HCT116 (cell line): ENCODE measurements around the gene RHEBL1. TPM values are rescaled to one million over a fixed set of nuclear protein-coding genes. Genes with fewer than 3 reads are reported as not detected.

Source experiments
- ATAC-seq: fragments of 200-7000 bp; cut with Tn5 transposase; 2 replicates; pipeline ENCODE4 v1.9.1; 2020; ENCODE audit warnings: mild to moderate bottlenecking, moderate library complexity
- BruUV-seq: library from RNA; stranded (reverse); fragments of 400-500 nt; replicated peaks from 2 replicates; lab custom pipeline; 2021; lab: Mats Ljungman, UMichigan
- CTCF ChIA-PET: fragments of 300-600 bp; sonication (Branson Sonifier 250); formaldehyde crosslinking; loops from one replicate; lab custom pipeline; 2021; ENCODE audit warnings: antibody characterized with exemption; lab: Charles Lee
- POLR2A ChIA-PET: fragments of 300-600, 350-600 bp; sonication (Branson Sonifier 250); formaldehyde crosslinking; loops from one replicate; lab custom pipeline; 2021; ENCODE audit warnings: antibody characterized with exemption; lab: Charles Lee
- RAD21 ChIA-PET, 2 experiments: fragments of 300-600 bp; sonication (Branson Sonifier 250); formaldehyde crosslinking; loops; one replicate each; lab custom pipeline; 2023; ENCODE audit warnings: low total read pairs in 2 of 2; ENCODE audit not compliant: uncharacterized antibody in 2 of 2, unreplicated experiment in 2 of 2, low non-redundant PET in 1 of 2; lab: Charles Lee
- DNase-seq: peaks from one replicate; pipeline ENCODE4 v3.0.0-alpha.2; 2010; ENCODE audit warnings: low read depth, low spot score
- H2AFZ ChIP-seq: fragments of 200-600 bp; shearing (Covaris generic), sonication (generic); 2 replicates; pipeline ENCODE4 v1.6.1; 2017; ENCODE audit warnings: low read depth, mixed run types, mixed read lengths, antibody characterized with exemption, low read length; ENCODE audit not compliant: poor library complexity, severe bottlenecking
- H3K27ac ChIP-seq: 2 replicates; pipeline ENCODE4 v1.5.1; 2012; ENCODE audit warnings: low read depth, low read length
- H3K27me3 ChIP-seq: fragments of 200-600 bp; sonication (generic); 2 replicates; pipeline ENCODE4 v1.6.1; 2016; ENCODE audit warnings: mixed run types, low read length, mixed read lengths; ENCODE audit not compliant: insufficient read depth
- H3K36me3 ChIP-seq, 2 experiments: fragments of 200-500 bp in 1 of 2; fragments of 200-600 bp in 1 of 2; sonication (Bioruptor generic) in 1 of 2; sonication (generic) in 1 of 2; 2 replicates each; pipeline versions ENCODE4 v1.5.1 to v1.6.1; 2014 to 2016; ENCODE audit warnings: low read length in 2 of 2, inconsistent platforms in 1 of 2, mixed read lengths in 1 of 2, mixed run types in 1 of 2; ENCODE audit not compliant: insufficient read depth in 2 of 2, control insufficient read depth in 1 of 2
- H3K4me1 ChIP-seq, 2 experiments: fragments of 200-600 bp in 1 of 2; sonication (generic) in 1 of 2; 2 replicates each; pipeline versions ENCODE4 v1.5.1 to v1.6.1; 2012 to 2017; ENCODE audit warnings: low read length in 2 of 2, inconsistent platforms in 1 of 2, mild to moderate bottlenecking in 1 of 2, mixed read lengths in 1 of 2, mixed run types in 1 of 2, moderate library complexity in 1 of 2; ENCODE audit not compliant: insufficient read depth in 2 of 2, control insufficient read depth in 1 of 2
- H3K4me2 ChIP-seq: fragments of 200-600 bp; sonication (generic); 2 replicates; pipeline ENCODE4 v1.6.1; 2017; ENCODE audit warnings: mixed run types, low read length, mixed read lengths
- H3K4me3 ChIP-seq, 2 experiments: fragments of 200-600 bp in 1 of 2; sonication (generic) in 1 of 2; replicated peaks in 1 of 2; 2 replicates each; pipeline ENCODE4 v1.5.1; 2011 to 2016; ENCODE audit warnings: low read length in 2 of 2, control low read depth in 1 of 2, low read depth in 1 of 2, mild to moderate bottlenecking in 1 of 2, mixed read lengths in 1 of 2, mixed run types in 1 of 2
- H3K79me2 ChIP-seq: fragments of 200-600 bp; sonication (generic); 2 replicates; pipeline ENCODE4 v1.6.1; 2017; ENCODE audit warnings: mild to moderate bottlenecking, mixed run types, low read length, moderate library complexity, mixed read lengths; ENCODE audit not compliant: insufficient read depth
- H3K9ac ChIP-seq: fragments of 200-600 bp; sonication (generic); 2 replicates; pipeline ENCODE4 v1.6.1; 2016; ENCODE audit warnings: low read length, mixed read lengths
- H3K9me2 ChIP-seq: fragments of 200-600 bp; sonication (generic), shearing (Covaris generic); 2 replicates; pipeline ENCODE4 v1.6.1; 2017; ENCODE audit warnings: mixed run types, mild to moderate bottlenecking, moderate library complexity; ENCODE audit not compliant: insufficient read depth
- H3K9me3 ChIP-seq, 2 experiments: fragments of 200-500 bp in 1 of 2; fragments of 200-600 bp in 1 of 2; sonication (Bioruptor generic) in 1 of 2; sonication (generic) in 1 of 2; 2 replicates each; pipeline ENCODE4 v1.6.1; 2014 to 2017; ENCODE audit warnings: low read length in 2 of 2, mixed read lengths in 2 of 2, inconsistent platforms in 1 of 2, low read depth in 1 of 2, mild to moderate bottlenecking in 1 of 2, mixed run types in 1 of 2, moderate library complexity in 1 of 2; ENCODE audit not compliant: control insufficient read depth in 1 of 2, insufficient read depth in 1 of 2
- H4K20me1 ChIP-seq: fragments of 200-600 bp; sonication (generic), shearing (Covaris generic); 2 replicates; pipeline ENCODE4 v1.6.1; 2017; ENCODE audit warnings: mixed run types, mild to moderate bottlenecking, moderate library complexity; ENCODE audit not compliant: insufficient read depth
- EZH2 ChIP-seq: fragments of 200-600 bp; sonication (generic); IDR thresholded peaks from 2 replicates; pipeline ENCODE4 v1.6.1; 2017; ENCODE audit warnings: antibody characterized with exemption, mixed run types
- FOSL1 ChIP-seq: IDR thresholded peaks from 2 replicates; pipeline ENCODE4 v1.6.1; 2012; ENCODE audit warnings: low read depth
- JUND ChIP-seq: IDR thresholded peaks from 2 replicates; pipeline ENCODE4 v1.6.1; 2012
- POLR2A ChIP-seq: IDR thresholded peaks from 2 replicates; pipeline ENCODE4 v1.7.0; 2011; ENCODE audit warnings: borderline replicate concordance; ENCODE audit not compliant: insufficient read depth, insufficient read length; ENCODE audit errors: extremely low read depth
- POLR2AphosphoS5 ChIP-seq: IDR thresholded peaks from 2 replicates; pipeline ENCODE4 v1.6.1; 2011; ENCODE audit warnings: mild to moderate bottlenecking, low read depth, low read length, moderate library complexity
- SP1 ChIP-seq: IDR thresholded peaks from 2 replicates; pipeline ENCODE4 v1.6.1; 2012; ENCODE audit warnings: low read depth
- SRF ChIP-seq: IDR thresholded peaks from 2 replicates; pipeline ENCODE4 v1.6.1; 2012; ENCODE audit warnings: low read depth
- TCF7L2 ChIP-seq: IDR thresholded peaks from 2 replicates; pipeline ENCODE4 v1.7.0; 2011; ENCODE audit warnings: borderline replicate concordance, inconsistent platforms; ENCODE audit not compliant: insufficient read depth, insufficient read length; ENCODE audit errors: extremely low read depth
- YY1 ChIP-seq: IDR thresholded peaks from 2 replicates; pipeline ENCODE4 v1.6.1; 2011; ENCODE audit warnings: low read length, low read depth, moderate library complexity, mild to moderate bottlenecking; ENCODE audit not compliant: insufficient replicate concordance; ENCODE audit errors: extremely low read depth
- ZNF274 ChIP-seq: fragments of 200-500 bp; sonication (Bioruptor generic); IDR thresholded peaks from 2 replicates; pipeline ENCODE4 v1.6.1; 2014; ENCODE audit warnings: mild to moderate bottlenecking, low read depth, low read length, inconsistent platforms
- intact Hi-C: fragments of 100-400 bp; cut with micrococcal nuclease; formaldehyde crosslinking; loops from 2 replicates; pipeline ENCODE4 v1.10.0; 2022
- total RNA-seq: library from RNA; stranded (reverse); gene quantifications from one replicate; pipeline ENCODE4 v1.2.1, GENCODE V29; 2021; ENCODE audit not compliant: unreplicated experiment
- TF ChIP-seq, protein P1 (sequence below): IDR thresholded peaks from 2 replicates; pipeline ENCODE4 v1.6.1; 2011; ENCODE audit warnings: mild to moderate bottlenecking, low read length, moderate library complexity; ENCODE audit not compliant: insufficient replicate concordance; ENCODE audit errors: extremely low read depth
- TF ChIP-seq, protein P2 (sequence below), 3 experiments: fragments of 200-600 bp in 1 of 3; sonication (generic) in 1 of 3; IDR thresholded peaks in 2 of 3; conservative IDR thresholded peaks in 1 of 3; 2 replicates each; pipeline ENCODE4 v1.5.1; 2012 to 2017; ENCODE audit warnings: low read depth in 2 of 3, low read length in 2 of 3, antibody characterized with exemption in 1 of 3, borderline replicate concordance in 1 of 3, control low read depth in 1 of 3, mild to moderate bottlenecking in 1 of 3, mixed read lengths in 1 of 3, mixed run types in 1 of 3, moderate library complexity in 1 of 3; ENCODE audit not compliant: insufficient read depth in 1 of 3
- TF ChIP-seq, protein P3 (sequence below): IDR thresholded peaks from 2 replicates; pipeline ENCODE4 v1.6.1; 2012; ENCODE audit warnings: low read depth
- TF ChIP-seq, protein P4 (sequence below): IDR thresholded peaks from 2 replicates; pipeline ENCODE4 v1.6.1; 2012

RHEBL1 gene
- total RNA-seq, 1 experiment from 2014 or later: 2.8 TPM

DNA sequence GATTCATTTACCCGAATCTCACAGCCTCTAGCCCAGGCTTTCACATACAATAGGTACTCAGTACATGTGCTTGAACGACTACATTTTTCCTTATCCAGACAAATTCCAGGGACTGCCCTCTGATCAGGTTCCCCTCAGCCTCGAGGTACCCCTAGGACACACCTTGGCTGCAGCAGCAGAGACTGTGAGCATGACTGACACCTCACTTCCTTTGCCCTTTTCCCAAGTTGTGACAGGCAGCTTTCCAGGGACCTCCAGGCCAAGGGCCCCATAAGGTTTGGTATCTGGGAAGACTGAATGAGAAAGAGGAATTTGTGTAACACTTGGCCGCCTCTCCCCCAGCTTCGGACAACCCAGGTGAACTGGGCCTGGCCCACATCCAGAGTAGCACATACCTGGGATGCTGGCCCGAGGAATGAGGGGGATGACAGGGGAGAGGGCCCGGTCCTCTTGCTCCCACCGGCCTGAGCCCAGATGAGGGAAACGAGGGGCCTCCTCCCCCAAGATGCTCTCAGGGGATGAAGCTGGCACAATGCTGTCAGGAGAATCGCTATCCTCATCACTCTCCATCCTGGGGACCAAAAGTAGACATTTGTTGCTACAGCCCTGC, 41.0 kb downstream of the RHEBL1 start (continued):
- TF ChIP-seq, protein P1, sequence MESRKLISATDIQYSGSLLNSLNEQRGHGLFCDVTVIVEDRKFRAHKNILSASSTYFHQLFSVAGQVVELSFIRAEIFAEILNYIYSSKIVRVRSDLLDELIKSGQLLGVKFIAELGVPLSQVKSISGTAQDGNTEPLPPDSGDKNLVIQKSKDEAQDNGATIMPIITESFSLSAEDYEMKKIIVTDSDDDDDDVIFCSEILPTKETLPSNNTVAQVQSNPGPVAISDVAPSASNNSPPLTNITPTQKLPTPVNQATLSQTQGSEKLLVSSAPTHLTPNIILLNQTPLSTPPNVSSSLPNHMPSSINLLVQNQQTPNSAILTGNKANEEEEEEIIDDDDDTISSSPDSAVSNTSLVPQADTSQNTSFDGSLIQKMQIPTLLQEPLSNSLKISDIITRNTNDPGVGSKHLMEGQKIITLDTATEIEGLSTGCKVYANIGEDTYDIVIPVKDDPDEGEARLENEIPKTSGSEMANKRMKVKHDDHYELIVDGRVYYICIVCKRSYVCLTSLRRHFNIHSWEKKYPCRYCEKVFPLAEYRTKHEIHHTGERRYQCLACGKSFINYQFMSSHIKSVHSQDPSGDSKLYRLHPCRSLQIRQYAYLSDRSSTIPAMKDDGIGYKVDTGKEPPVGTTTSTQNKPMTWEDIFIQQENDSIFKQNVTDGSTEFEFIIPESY: no peak

DNA sequence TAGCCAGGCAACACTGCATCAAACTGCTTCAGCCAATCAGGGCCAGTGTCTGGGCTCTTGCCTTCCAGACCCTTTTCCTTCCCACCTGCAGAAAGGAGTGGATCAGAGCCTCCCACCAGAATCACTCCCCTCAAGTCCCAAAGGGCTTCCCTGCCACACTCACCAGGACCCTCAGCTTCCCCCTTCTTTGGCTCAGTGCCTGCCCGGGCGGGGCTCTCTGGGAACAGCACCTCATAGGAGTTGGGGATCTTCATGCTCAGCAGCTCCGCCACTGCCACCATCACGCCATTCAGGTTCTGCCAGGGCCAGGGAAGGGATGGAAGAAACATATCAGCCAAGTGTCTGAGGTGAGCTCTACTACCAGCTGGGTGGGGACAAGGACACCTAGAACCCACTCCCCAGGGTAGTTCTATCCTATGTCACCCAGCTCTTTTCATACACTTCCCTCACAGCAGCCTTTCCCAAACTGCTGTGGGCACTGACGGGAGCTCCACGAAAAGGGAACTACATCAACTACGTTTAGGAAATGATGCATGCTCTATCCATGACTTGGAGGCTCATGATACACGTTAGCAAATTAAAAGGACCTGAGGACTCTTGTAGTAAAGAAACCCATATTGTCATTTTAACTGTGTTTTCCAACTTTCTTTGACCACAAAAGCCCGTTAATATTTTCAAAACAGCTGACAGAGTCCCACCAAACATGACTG, 41.8 kb downstream of the RHEBL1 start:
- POLR2A ChIA-PET: no interaction called here
- Histone ChIP-seq H4K20me1 (no peaks in the 10 kb centered on the region), H3K36me3 (peaks cover 40 to 64% of the 10 kb centered on the region in 2 experiments)
- TF ChIP-seq YY1: no peak
- TF ChIP-seq POLR2A: no peak
- no peak for TF ChIP-seq EZH2
- no peak for TF ChIP-seq FOSL1
- no peak for TF ChIP-seq JUND
- TF ChIP-seq, protein P2, sequence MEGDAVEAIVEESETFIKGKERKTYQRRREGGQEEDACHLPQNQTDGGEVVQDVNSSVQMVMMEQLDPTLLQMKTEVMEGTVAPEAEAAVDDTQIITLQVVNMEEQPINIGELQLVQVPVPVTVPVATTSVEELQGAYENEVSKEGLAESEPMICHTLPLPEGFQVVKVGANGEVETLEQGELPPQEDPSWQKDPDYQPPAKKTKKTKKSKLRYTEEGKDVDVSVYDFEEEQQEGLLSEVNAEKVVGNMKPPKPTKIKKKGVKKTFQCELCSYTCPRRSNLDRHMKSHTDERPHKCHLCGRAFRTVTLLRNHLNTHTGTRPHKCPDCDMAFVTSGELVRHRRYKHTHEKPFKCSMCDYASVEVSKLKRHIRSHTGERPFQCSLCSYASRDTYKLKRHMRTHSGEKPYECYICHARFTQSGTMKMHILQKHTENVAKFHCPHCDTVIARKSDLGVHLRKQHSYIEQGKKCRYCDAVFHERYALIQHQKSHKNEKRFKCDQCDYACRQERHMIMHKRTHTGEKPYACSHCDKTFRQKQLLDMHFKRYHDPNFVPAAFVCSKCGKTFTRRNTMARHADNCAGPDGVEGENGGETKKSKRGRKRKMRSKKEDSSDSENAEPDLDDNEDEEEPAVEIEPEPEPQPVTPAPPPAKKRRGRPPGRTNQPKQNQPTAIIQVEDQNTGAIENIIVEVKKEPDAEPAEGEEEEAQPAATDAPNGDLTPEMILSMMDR (IDR thresholded peaks at IDR 0.05 in 2 of 3, conservative IDR thresholded peaks at IDR 0.05 in 1 of 3; ENCODE audit: borderline replicate concordance in 1 of 3, insufficient read depth in 1 of 3, low read depth in 2 of 3, low read length in 2 of 3): no peak
- no peak for TF ChIP-seq TCF7L2
- TF ChIP-seq ZNF274: no peak
- TF ChIP-seq, protein P3, sequence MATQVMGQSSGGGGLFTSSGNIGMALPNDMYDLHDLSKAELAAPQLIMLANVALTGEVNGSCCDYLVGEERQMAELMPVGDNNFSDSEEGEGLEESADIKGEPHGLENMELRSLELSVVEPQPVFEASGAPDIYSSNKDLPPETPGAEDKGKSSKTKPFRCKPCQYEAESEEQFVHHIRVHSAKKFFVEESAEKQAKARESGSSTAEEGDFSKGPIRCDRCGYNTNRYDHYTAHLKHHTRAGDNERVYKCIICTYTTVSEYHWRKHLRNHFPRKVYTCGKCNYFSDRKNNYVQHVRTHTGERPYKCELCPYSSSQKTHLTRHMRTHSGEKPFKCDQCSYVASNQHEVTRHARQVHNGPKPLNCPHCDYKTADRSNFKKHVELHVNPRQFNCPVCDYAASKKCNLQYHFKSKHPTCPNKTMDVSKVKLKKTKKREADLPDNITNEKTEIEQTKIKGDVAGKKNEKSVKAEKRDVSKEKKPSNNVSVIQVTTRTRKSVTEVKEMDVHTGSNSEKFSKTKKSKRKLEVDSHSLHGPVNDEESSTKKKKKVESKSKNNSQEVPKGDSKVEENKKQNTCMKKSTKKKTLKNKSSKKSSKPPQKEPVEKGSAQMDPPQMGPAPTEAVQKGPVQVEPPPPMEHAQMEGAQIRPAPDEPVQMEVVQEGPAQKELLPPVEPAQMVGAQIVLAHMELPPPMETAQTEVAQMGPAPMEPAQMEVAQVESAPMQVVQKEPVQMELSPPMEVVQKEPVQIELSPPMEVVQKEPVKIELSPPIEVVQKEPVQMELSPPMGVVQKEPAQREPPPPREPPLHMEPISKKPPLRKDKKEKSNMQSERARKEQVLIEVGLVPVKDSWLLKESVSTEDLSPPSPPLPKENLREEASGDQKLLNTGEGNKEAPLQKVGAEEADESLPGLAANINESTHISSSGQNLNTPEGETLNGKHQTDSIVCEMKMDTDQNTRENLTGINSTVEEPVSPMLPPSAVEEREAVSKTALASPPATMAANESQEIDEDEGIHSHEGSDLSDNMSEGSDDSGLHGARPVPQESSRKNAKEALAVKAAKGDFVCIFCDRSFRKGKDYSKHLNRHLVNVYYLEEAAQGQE: no peak
- no peak for TF ChIP-seq POLR2AphosphoS5
- TF ChIP-seq SP1: no peak
- no peak for TF ChIP-seq SRF
- TF ChIP-seq, protein P4, sequence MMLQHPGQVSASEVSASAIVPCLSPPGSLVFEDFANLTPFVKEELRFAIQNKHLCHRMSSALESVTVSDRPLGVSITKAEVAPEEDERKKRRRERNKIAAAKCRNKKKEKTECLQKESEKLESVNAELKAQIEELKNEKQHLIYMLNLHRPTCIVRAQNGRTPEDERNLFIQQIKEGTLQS: no peak

More for the DNA sequence above, 41.8 kb downstream of the RHEBL1 start:
- H3K9ac ChIP-seq: no peak overlapping the region
- H3K27me3 ChIP-seq: no peaks in the 10 kb centered on the region
- RAD21 ChIA-PET: no interaction called here
- no peak for ATAC-seq
- intact Hi-C loops: no loop called here
- H3K9me2 ChIP-seq: no peaks in the 10 kb centered on the region
- no peak overlapping the region for H3K4me2 ChIP-seq
- H3K79me2 ChIP-seq: peaks cover 14% of the 10 kb centered on the region; the same call in 1 of the 2 replicates
- H3K4me3 ChIP-seq: no peak overlapping the region
- H3K9me3 ChIP-seq: no peaks in the 10 kb centered on the region
- H2AFZ ChIP-seq: no peak overlapping the region
- no peak for DNase-seq
- CTCF ChIA-PET: interaction anchor here (2.5 kb wide), 1 partner anchor 16 kb away, joined by 7 read pairs; no protein-coding TSS in a partner anchor
- H3K4me1 ChIP-seq: no peaks in the 10 kb centered on the region
- no TSS peak for BruUV-seq
- H3K27ac ChIP-seq: no peak overlapping the region
